Fibroblast of lung (primary cell): ENCODE results near the gene FILIP1L. TPM values are rescaled to one million over a fixed set of nuclear protein-coding genes. Genes with fewer than 3 reads are reported as not detected.

Experiments
- DNase-seq, 2 donors: peaks; one replicate each; pipeline versions ENCODE4 v3.0.0 to v3.0.0-alpha.2; 2010; ENCODE audit warnings: low read depth in 2 of 2
- H2AFZ ChIP-seq: 2 replicates; pipeline ENCODE4 v1.5.1; 2012; ENCODE audit warnings: low read length, control low read depth, inconsistent platforms
- H3K27ac ChIP-seq: 2 replicates; pipeline ENCODE4 v1.5.1; 2011; ENCODE audit warnings: low read length, control low read depth; ENCODE audit not compliant: insufficient read depth
- H3K27me3 ChIP-seq: 2 replicates; pipeline ENCODE4 v1.5.1; 2011; ENCODE audit warnings: mild to moderate bottlenecking, low read length; ENCODE audit not compliant: control insufficient read depth, insufficient read depth
- H3K36me3 ChIP-seq: 2 replicates; pipeline ENCODE4 v1.5.1; 2011; ENCODE audit warnings: low read length; ENCODE audit not compliant: control insufficient read depth, insufficient read depth
- H3K4me1 ChIP-seq: 2 replicates; pipeline ENCODE4 v1.5.1; 2011; ENCODE audit warnings: low read length; ENCODE audit not compliant: control insufficient read depth, insufficient read depth; ENCODE audit errors: extremely low read depth
- H3K4me2 ChIP-seq: 2 replicates; pipeline ENCODE4 v1.5.1; 2011; ENCODE audit warnings: low read length, control low read depth; ENCODE audit not compliant: insufficient read depth; ENCODE audit errors: extremely low read depth
- H3K4me3 ChIP-seq, 4 experiments: fragments of 200-600 bp in 1 of 4; sonication (generic) in 1 of 4; replicated peaks in 1 of 4; 2 replicates each; pipeline ENCODE4 v1.5.1; 2011 to 2016; ENCODE audit warnings: low read length in 4 of 4, low read depth in 3 of 4, mild to moderate bottlenecking in 3 of 4, control low read depth in 2 of 4, inconsistent platforms in 1 of 4, mixed read lengths in 1 of 4; ENCODE audit not compliant: insufficient read depth in 1 of 4; ENCODE audit errors: control extremely low read depth in 1 of 4
- H3K79me2 ChIP-seq: 2 replicates; pipeline ENCODE4 v1.5.1; 2012; ENCODE audit warnings: mild to moderate bottlenecking, low read length, inconsistent platforms; ENCODE audit not compliant: control insufficient read depth, insufficient read depth
- H3K9ac ChIP-seq: 2 replicates; pipeline ENCODE4 v1.5.1; 2011; ENCODE audit warnings: mild to moderate bottlenecking, low read length, control low read depth; ENCODE audit not compliant: insufficient read depth
- H3K9me3 ChIP-seq: 2 replicates; pipeline ENCODE4 v1.5.1; 2012; ENCODE audit warnings: low read depth, low read length; ENCODE audit not compliant: control insufficient read depth, insufficient read depth
- H4K20me1 ChIP-seq: 2 replicates; pipeline ENCODE4 v1.5.1; 2011; ENCODE audit warnings: low read length; ENCODE audit not compliant: control insufficient read depth, insufficient read depth; ENCODE audit errors: extremely low read depth
- CTCF ChIP-seq, 2 donors: IDR thresholded peaks in 1 of 2; conservative IDR thresholded peaks in 1 of 2; 1 replicate in 1 of 2; 2 replicates in 1 of 2; pipeline ENCODE4 v1.5.1; 2011 to 2012; ENCODE audit warnings: low read length in 2 of 2, control low read depth in 1 of 2, inconsistent platforms in 1 of 2, low read depth in 1 of 2, mild to moderate bottlenecking in 1 of 2
- EZH2 ChIP-seq: IDR thresholded peaks from 2 replicates; pipeline ENCODE4 v1.5.1; 2012; ENCODE audit warnings: low read length, control low read depth, mild to moderate bottlenecking; ENCODE audit errors: missing control alignments
- polyA plus RNA-seq, 2 donors: library from polyadenylated mRNA; depleted of rRNA in 1 of 2; stranded (reverse) in 1 of 2; unstranded in 1 of 2; fragments of >200 nt; gene quantifications; 2 replicates each; pipeline ENCODE4 v1.2.1, GENCODE V29; 2011 to 2012; ENCODE audit warnings: missing spikeins in 1 of 2
- total RNA-seq: library from RNA; depleted of rRNA; stranded (reverse); fragments of >200 nt; gene quantifications from 2 replicates; pipeline ENCODE4 v1.2.1, GENCODE V29; 2014

The FILIP1L gene
- total and polyA plus RNA-seq, 2 donors (not counting 1 experiment from before 2014, with no cell fraction given), result 92.8 to 126 TPM

DNA sequence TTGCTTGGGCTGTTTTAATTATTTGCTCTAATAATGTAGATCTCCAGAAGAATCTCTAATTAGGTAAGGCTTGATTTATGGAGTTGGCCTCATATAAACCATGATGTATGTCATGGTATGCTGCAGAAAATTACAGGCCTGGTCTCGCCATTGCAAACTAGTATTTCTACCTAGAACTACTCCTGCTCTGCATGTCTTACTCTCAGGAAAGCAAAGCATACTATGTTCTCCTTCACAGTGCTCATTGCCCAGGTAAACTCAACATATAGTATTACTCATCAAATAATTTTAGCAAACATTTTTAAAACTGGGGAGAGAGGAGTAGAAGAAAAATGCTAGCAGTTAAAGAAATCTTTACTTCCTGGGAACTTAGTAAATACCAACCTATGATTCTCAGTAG is 90.7 kb downstream of the FILIP1L start:
- no peaks in the 10 kb centered on the region for H3K9me3 ChIP-seq
- no peak overlapping the region for H3K4me3 ChIP-seq
- H3K9ac ChIP-seq, result no peak overlapping the region
- DNase-seq, result no peak
- H3K27me3 ChIP-seq, result no peaks in the 10 kb centered on the region
- H3K36me3 ChIP-seq, result no peaks in the 10 kb centered on the region
- TF ChIP-seq EZH2 (no peak), CTCF (conservative IDR thresholded peaks at IDR 0.05 in 1 of 2, IDR thresholded peaks at IDR 0.05 in 1 of 2; ENCODE audit: low read depth in 1 of 2, low read length in 2 of 2) (no peak)
- no peak overlapping the region for H3K4me2 ChIP-seq
- no peaks in the 10 kb centered on the region for H4K20me1 ChIP-seq
- H3K4me1 ChIP-seq, result no peaks in the 10 kb centered on the region
- H3K79me2 ChIP-seq, result no peaks in the 10 kb centered on the region
- H3K27ac ChIP-seq, result no peak overlapping the region
- H2AFZ ChIP-seq, result no peak overlapping the region

- H3K9me3 ChIP-seq, result no peaks in the 10 kb centered on the region
- H3K36me3 ChIP-seq, result no peaks in the 10 kb centered on the region
- H3K4me1 ChIP-seq, result no peaks in the 10 kb centered on the region
- H3K4me3 ChIP-seq, result no peak overlapping the region
- H3K27ac ChIP-seq, result no peak overlapping the region
- H3K79me2 ChIP-seq, result no peaks in the 10 kb centered on the region
- no peaks in the 10 kb centered on the region for H3K27me3 ChIP-seq
- no peak overlapping the region for H2AFZ ChIP-seq
- DNase-seq, result peak in 1 of 2 donors; percentile 93
- H3K9ac ChIP-seq, result no peak overlapping the region
- TF ChIP-seq EZH2, result no peak
- no peak for TF ChIP-seq CTCF (conservative IDR thresholded peaks at IDR 0.05 in 1 of 2, IDR thresholded peaks at IDR 0.05 in 1 of 2; ENCODE audit: low read depth in 1 of 2, low read length in 2 of 2)
- no peak overlapping the region for H3K4me2 ChIP-seq
- H4K20me1 ChIP-seq, result no peaks in the 10 kb centered on the region
Measured at GRCh38 chr3:100023150-100023549, 91.2 kb downstream of the FILIP1L start.

GRCh38 chr3:100022506-100022905 is 91.8 kb downstream of the FILIP1L start:
- peak in 1 of 2 donors; percentile 42 for DNase-seq
- no peak overlapping the region for H3K27ac ChIP-seq
- no peaks in the 10 kb centered on the region for H3K27me3 ChIP-seq
- H3K4me3 ChIP-seq, result no peak overlapping the region
- no peaks in the 10 kb centered on the region for H3K4me1 ChIP-seq
- no peaks in the 10 kb centered on the region for H4K20me1 ChIP-seq
- no peaks in the 10 kb centered on the region for H3K36me3 ChIP-seq
- no peaks in the 10 kb centered on the region for H3K9me3 ChIP-seq
- no peak overlapping the region for H2AFZ ChIP-seq
- H3K79me2 ChIP-seq, result no peaks in the 10 kb centered on the region
- TF ChIP-seq CTCF (conservative IDR thresholded peaks at IDR 0.05 in 1 of 2, IDR thresholded peaks at IDR 0.05 in 1 of 2; ENCODE audit: low read depth in 1 of 2, low read length in 2 of 2) (no peak), EZH2 (no peak)
- H3K9ac ChIP-seq, result no peak overlapping the region
- no peak overlapping the region for H3K4me2 ChIP-seq
